HG02981 (cell line): ENCODE results near the gene BRD4.
A peak's percentile ranks its signal among the peaks of the same experiment; 100 is the strongest.
"Not testable (repeated sequence)": the region's sequence is repeated elsewhere in the genome, so short reads cannot be mapped to it uniquely, and the experiment has no call there.

Experiments
- ATAC-seq: cut with Tn5 transposase; IDR thresholded peaks from one replicate; pipeline ENCODE4 v1.9.1; 2021; ENCODE audit warnings: mild to moderate bottlenecking, moderate library complexity; ENCODE audit not compliant: unreplicated experiment

The BRD4 gene

DNA sequence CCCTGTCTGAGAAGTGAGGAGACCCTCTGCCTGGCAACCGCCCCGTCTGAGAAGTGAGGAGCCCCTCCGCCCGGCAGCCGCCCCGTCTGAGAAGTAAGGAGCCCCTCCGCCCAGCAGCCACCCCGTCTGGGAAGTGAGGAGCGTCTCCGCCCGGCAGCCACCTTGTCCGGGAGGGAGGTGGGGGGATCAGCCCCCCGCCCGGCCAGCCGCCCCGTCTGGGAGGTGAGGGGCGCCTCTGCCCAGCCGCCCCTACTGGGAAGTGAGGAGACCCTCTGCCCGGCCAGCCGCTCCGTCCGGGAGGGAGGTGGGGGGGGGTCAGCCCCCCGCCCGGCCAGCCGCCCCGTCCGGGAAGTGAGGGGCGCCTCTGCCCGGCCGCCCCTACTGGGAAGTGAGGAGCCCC, 30.7 kb upstream of the BRD4 start:
- ATAC-seq, result not testable (repeated sequence)

DNA sequence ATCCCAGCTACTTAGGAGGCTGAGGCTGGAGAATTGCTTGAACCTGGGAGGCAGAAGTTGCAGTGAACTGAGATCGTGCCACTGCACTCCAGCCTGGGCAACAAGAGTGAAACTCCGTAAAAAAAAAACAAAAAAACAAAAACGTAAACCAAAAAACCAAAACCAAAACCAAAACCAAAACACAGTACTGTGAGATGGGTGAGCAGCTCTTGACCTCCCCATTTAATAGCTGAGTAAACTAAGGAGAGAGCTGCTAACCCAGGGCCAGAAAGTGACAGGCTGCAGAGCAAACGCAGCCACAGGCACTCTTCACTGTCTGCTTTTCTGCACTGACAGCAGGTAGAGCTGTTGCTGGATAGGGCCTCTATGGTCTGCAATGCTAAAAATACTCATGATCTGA, 27.7 kb upstream of the BRD4 start:
- ATAC-seq, result not testable (repeated sequence)

DNA sequence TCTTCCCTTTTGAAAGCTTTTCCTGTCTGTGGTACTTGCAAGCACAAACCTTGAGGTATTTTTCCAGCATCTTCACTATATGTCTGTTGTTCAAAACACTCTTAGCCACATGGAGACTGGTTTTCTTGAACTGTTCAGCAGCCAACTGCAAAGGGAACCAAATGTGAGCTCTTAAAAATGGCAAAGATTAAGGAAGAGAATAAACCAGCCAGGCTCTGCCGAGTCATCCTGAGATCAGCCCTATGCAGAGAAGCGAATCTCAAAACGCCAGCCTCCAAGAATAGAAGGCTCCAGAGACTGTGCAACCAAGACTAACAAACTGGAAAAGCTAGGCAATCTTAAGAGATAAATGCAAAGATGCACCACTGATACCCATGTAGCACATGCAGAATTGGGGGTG, 26.6 kb upstream of the BRD4 start:
- ATAC-seq, result no peak

DNA sequence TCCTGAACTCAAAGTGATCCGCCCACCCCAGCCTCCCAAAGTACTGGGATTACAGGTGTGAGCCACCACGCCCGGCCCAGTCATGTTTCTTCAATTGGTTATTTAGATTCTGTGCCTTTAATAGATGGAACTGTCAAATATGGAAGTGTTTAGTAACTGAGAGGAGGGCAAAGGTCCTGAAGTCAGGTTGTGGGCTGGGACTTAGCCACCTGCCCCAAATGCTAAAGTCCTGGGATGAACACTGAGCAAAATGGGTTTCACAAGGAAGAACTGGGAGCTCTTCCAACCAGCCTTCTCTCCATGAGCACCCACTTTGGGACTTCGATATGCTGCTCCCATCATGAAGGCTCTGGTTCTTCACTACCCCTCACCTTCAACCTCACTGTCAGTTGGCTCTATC, 25.6 kb upstream of the BRD4 start:
- no peak for ATAC-seq

DNA sequence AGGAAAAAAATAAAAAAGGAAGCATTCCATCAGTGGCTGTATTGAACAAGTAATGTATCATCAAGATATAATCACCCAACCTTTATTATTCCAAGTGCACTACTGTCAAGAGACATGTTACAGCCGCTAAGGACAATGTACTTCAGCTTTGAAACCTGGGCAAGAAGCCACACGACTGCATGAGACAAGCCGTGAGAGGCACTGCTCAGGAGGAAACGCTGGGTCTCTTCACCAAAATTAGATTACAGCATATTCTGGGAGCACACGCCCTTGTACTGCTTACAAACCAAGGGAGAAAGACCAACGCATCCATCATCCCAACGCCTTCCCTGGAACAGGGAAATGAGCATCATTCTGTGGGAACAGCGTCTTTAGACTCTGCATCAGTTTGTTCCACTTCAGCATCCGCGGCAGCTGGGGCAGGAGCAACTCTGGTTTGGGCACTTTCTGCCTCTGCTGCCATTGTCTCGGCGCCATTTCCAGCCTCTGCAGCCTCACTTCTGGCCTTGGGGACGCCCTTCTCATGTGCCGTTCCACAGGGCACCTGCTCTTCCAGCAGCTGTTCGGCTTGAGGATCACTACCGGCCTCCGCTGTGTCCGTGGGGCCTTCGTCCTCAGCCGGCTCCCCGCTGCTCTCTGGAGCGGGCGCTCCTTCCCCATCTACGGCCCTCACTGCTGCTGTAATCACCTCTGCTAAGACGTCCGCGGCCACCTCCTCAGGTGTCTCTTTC, 22.4 kb upstream of the BRD4 start:
- ATAC-seq, result no peak

DNA sequence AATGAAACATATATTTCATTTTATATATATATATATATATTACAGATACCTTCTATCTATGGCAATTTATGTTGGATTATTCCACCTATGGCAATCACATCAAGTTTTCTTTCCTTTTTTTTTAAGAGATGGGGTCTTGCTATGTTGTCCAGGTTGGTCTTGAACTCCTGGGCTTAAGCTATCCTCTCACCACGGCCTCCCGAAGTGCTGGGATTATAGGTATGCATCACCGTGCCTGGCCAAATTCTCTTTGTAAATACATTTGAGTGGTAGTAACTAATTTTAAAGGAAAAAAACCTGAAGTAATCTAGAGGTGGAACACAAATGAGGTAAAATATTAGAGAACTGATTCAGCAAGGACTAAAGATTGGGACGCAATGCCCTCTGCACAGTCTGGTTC, 21.6 kb upstream of the BRD4 start:
- no peak for ATAC-seq

DNA sequence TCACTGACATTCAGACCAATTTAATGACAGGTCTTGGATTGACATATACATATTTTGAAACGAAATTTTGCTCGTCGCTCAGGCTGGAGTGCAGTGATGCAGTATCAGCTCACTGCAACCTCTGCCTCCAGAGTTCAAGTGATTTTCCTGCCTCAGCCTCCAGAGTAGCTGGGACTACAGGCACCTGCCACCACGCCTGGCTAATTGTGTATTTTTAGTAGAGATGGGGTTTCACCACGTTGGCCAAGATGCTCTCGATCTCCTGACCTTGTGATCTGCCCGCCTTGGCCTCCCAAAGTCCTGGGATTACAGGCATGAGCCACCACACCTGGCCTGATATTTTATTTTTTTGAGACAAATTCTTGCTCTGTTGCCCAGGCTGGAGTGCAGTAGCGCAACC, 20.2 kb upstream of the BRD4 start:
- not testable (repeated sequence) for ATAC-seq

DNA sequence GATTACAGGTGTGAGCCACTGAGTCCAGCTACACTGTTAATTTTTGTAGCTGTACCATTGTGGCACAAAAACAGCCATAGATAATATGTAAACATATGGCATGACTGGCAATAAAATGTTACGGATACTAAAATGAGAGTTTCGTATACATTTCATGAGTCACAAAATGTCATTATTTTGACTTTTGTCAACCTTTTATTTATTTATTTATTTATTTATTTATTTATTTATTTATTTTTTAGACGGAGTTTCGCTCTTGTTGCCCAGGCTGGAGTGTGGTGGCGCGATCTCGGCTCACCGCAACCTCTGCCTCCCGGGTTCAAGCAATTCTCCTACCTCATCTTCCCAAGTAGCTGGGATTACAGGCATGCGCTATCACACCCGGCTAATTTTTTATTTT, 9.0 kb upstream of the BRD4 start:
- not testable (repeated sequence) for ATAC-seq

DNA sequence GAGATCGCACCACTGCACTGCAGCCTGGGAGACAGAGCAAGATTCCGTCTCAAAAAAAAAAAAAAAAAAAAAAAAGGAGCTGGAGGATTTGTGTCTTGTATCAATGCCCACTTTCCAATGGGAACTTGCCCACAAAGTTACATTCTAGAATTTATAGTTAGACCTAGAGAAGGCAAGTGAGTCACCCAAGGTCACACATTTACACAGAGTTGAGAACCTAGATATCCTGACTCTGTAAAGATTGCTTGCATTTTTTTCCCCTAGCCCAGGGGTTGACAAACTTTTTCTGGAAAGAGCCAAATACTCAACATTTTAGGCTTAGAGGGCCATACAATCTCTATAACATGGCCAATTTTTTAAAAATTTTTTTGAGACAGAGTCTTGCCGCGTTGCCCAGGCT, 7.7 kb upstream of the BRD4 start:
- ATAC-seq, result no peak

DNA sequence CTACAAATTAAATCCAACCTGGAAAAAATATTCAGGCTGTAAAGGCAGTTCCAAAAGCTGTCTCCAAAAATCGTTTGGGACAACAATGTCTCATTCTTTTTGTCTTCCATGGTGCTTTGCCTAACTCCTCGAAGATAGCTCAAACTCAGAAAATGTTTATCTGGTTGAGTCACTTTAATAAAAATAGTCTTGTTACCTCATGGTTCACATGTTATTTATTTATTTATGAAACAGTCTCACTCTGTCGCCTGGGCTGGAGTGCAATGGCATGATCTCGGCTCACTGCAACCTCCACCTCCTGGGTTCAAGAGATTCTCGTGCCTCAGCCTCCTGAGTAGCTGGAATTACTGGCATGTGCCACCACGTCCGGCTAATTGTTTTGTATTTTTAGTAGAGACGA, 4.9 kb upstream of the BRD4 start:
- no peak for ATAC-seq

DNA sequence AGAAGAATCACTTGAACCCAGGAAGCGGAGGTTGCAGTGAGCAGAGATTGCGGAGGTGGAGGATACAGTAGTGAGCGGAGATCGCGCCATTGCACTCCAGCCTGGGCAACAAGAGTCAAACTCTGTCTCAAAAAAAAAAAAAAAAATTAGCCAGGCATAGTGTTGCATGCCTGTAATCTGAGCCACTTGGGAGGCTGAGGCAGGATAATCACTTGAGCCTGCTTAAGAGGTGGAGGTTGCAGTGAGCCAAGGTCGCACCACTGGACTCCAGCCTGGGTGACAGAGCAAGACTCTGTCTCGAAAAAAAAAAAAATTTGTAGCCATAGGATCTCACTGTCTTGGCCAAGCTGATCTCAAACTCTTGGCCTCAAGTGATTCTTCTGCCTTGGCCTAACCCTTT, 3.7 kb upstream of the BRD4 start:
- not testable (repeated sequence) for ATAC-seq

DNA sequence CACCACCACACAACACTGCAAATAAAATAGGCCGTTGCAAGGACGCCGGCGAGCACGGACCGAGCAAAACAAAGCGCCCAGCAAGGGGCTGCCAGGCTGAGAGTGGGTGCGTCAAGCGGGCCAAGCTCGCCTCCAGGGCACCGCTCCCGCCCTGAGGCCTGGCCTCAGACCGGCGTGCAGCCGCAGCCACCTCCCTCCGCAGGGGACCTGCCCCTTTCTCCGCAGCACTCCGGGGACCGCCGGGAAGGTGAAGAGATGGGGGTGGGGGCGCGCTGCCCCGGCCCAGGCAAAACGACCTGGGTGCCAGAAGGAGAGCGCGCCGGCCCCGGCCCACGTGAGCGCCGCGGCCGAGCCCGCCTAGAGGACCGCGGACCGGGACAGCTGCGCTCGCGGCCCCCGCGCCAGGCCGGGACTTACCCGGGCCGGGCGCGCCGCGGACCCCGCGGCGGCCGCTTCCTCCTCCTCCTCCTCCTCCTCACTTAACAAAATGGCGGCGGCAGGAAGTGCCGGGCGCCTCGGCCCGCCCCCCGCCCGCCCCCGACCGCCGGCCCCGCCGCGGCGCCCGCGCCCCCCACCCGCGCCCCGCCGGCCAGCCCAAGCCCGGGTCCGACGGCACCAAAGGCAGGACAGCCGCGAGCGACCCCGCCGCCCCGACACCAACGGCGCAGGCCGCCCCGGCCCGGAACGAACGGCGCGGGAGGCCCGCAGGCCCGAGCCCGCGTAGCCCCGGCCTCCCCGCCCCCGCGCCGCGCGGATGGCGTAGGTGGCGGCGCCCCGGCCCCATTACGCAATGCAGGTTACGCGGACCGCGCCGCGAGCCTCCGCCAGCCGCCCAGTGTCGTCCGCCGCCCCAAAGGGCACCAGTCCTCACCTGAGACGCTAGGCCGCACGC, 674 bp downstream of the BRD4 start:
- peak; percentile 29 for ATAC-seq

DNA sequence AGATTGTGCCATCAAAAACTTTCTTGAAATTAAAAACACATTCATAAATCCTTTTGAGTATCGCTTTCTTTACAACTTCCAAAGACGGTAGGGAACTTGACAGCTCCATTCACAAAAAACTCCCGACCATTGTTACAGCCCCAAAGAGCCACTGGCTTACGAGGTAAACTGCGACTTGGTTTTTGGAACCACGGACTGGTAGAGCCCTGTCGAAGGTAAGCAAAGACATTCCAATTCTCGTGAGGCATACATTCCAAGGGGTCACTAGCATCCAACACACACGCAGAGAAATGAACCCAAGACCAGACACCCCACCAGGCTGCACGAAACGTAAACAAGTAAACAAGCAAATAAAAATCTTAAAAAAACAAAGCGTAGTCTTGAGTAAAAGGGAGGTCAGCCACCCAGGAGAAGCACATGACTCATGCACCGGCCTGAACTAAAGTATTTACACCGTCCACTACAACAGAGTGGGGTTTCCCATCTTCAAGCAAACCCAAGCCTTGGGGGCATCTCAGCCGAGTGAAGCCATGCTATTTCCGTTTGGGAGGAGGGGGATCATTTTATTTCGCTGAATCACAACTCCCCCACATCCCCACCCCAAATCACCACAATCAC, 1.4 kb downstream of the BRD4 start:
- ATAC-seq, result no peak

DNA sequence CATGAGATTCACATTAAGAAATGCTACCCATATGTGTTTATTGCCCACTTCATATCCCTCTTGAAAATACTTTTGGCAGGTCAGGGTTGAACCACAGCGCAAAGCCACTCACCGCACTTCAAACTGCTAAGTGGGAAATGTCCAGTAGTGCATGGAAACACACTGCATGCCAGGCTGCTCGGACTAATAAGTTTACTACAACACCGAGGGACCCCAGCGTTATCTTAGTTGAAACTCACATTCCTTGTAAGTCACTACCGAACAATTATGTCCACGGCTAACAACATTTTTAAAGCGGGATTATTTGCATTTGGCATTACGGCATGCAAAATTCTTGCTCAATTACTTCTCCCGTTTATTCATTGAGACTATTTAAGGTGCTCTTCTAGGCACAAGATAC, 4.0 kb downstream of the BRD4 start:
- no peak for ATAC-seq

DNA sequence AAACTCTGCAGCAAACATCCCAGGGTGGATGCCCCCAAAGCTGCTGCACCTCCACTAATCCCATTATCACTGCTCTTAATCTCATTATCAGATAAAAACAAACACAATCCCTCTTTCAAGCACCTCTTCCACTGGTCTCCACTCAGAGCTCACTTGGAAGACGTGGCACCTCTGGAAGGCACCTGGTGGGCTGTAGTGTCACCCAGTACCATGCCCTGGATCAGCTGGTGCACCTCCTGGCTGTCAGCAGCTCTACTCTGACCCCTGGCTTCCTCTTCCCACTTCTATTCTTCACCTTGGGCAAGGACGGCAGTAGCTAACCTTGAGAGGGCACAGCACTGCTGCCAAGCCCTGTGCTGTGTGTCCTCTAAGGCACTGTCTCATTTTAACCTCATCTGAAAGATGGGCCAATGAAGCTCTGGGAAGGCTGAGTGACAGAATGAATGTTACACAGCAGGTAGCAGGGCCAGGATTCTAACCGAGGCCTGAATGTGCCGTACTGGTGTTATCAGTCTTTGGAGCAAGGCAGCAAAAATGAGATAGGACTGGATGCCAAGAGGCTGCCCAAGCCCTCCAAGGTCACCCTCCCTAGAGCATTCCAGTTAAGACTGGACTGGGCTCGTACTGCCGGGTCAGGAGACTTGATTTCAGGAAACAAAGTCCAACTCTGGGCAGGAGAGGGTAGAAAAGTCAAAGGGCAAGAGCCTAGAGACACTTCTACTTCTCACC, 7.4 kb downstream of the BRD4 start:
- ATAC-seq, result no peak

DNA sequence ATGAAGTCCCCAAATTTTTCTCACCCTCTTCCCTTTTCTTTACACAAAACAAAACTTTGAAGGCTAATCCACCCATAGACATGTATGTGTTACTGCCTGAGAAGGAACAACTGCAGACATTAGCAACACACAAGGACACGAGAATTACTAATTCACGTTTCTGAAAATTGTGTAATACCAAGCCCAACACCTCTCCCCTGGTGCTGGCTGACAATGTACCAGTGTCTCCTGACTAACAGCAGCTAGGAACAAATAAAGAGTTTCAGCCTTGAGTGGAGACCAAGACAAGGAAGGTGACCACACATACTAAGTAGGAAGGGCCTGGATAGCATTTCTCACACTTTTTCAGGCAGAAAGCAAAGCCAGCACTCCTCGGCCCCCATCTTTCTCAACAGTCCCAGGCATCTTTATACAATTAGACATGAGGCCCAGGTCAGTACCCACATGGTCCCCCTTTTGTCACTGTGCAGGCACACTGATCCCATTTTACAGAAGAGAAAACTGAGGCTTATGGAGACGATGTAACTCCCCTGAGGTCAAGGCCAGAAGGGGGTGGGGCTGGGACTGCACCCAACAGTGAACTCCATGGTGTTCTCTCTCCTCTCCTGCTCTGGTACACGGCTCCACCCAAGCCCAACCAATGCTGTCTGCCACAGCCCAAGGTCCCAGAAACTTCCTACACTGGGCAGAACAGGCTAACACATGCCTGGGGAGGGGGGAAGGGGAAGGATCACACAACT, 8.7 kb downstream of the BRD4 start:
- ATAC-seq, result no peak

DNA sequence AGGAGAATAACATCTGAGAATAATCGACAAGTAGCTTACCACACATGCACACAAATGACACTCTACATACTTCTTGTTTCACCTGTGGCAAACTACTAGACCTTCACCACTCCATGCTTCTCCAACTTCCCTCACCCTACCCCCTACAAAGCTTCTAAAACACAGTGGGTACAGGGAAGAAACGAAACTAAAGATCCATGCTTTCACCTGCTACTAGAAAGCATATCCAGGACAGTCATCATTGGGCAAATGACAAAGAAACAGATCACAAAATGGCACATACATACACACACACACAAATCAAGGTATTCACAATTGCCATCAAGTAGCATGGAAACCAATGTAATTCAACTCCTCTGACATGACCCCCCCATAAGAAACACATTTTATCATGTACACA, 10.6 kb downstream of the BRD4 start:
- no peak for ATAC-seq

DNA sequence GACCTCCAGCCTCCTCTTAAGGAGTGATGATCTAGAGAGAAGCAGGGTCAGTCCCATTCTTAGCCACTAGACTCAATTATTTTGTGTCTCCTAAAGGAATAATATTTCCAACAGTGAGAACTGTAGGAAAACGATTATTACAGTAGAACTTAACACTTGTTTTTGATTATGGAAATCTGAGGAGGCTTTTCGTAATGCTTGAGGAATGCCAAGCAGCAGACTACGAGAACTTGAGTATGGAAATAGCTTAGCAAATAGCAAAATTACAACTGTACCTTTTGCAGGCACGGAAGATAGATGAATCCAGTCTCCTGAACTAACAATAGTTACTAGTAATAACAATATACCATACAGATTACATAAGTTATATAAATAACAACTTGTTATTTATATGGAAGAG, 12.2 kb downstream of the BRD4 start:
- no peak for ATAC-seq

DNA sequence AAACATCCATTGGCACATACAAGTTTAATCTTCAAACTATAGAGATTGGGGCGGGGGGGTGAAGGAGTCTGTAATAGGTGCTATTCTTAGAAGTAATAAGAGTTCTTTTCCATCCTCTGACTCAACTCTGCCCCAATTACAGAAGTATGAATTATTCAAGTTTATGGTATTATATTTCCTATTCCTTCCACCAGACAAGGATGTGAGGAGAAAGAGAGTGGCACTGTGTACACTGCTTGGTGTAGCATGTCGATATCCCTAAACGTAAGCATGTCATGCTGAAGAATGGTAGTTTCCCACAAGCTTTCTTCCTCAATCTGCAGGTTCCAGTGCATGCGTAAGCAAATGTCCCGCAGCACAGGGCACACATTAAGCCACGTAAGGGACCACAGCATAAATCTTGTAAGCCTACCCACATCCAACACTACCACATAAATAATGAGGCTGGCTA, 14.1 kb downstream of the BRD4 start:
- ATAC-seq, result no peak

DNA sequence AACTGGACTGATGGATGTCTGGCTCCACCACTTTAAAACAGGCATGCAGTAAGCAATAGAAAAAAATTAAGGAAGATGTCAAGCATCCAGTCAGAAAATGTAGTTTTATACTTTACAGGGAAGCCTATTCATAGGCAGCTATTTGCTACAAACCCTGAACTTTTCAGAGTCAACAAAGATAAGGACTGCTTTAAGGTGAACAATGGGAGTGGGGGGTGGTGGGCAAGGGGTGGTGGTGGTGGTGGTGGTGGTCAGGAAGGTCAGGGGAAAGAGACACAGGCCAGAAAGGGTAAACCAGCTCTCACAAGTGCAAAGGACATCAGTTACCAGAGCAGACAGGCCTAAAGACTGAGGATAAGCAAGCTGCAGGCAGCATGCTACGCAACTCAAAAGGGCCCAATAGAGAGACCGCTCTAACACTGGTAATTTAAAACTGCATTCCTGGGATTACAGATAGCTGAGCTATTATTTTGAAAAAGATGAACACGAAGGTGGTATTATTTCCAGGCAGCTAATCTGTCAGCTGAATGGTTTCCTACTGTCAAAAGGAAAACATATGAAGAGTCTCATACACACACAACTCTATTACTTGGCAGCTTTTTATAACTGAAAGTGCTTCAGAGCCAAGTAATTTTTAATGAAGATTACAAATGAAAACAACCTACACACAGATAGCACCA, 14.8 kb downstream of the BRD4 start:
- ATAC-seq, result no peak
